NCI-H69 (cell line): ENCODE data around the gene RPS6KA2.
"Not testable (repeated sequence)": the region's sequence is repeated elsewhere in the genome, so short reads cannot be mapped to it uniquely, and the experiment has no call there.

Source experiments
- DNase-seq: peaks from one replicate; lab custom pipeline; 2025; lab: John Stamatoyannopoulos, UW

The RPS6KA2 gene

DNA sequence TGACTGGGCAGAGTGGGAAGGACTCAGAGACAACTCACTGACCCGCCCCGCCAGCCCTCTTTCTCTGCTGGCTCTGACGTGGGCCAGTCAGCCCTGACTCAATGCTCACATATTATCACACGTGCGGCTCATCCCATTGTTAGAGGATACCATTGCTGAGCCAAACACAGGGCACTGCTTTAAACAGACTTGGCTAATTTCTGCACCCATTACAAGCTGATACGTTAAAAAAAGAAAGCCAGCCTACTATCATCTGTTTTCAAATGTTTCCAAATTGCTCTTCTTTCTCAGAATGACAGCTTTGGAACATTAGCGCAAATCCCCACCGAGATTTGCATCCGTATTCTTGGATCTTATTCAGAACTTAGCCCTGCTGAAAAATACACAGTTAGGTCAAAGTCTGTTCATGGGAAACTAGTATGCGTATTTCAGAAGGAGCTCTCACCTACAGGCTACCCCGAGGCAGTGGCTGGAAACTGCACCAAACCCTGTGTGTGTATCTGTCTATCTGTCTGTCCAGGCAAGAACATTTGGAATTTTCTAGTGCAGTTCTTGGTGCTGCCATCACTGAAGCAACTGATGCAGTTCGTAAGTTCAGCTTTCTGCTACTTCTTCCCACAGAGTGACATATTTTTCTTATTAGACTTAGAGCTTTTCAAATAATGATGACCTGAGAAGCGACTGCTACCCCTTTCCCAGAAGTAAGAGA lies 73.3 kb downstream of the RPS6KA2 start:
- no peak for DNase-seq

DNA sequence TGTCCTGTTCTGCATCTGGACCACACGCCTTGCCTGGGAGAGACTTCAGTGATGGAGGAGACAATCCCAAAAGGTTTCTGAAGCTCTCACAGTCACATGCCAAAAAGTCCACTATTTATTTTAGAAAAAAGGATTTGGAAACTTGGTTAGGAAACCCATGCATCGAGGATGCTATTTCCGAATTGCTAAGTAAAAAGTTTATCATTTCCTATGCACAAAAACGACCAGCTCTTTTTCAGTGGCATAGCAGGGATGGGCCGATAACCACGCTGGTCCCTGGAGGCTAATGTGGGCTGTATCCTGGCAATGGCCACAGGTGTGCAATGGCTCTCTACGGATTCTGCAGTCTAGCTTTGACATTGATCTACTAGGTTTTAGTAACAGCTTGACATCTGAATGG lies 74.5 kb downstream of the RPS6KA2 start:
- DNase-seq: no peak

- DNase-seq: no peak
These were observed 75.1 kb downstream of the RPS6KA2 start for GRCh38 chr6:166551754-166552495.

- no peak for DNase-seq
These were observed 80.4 kb downstream of the RPS6KA2 start for GRCh38 chr6:166546653-166547052.

- no peak for DNase-seq
These were observed 81.7 kb downstream of the RPS6KA2 start for GRCh38 chr6:166545156-166546034.

DNA sequence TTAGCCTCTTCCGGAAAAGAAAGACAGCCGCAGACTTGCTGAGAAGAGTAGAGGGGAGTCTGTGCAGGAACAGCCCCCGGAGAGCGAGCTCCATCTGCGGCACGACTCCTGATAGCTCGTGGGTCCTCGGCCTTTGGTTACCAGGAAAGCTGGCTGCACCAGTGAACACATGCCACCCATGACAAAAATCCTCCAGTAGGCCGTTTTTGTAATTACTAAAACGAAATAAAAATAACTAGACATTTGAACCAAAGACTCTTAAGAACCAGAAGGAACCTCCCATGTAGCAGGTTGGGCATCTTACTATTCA lies 82.8 kb downstream of the RPS6KA2 start:
- DNase-seq: no peak

DNA sequence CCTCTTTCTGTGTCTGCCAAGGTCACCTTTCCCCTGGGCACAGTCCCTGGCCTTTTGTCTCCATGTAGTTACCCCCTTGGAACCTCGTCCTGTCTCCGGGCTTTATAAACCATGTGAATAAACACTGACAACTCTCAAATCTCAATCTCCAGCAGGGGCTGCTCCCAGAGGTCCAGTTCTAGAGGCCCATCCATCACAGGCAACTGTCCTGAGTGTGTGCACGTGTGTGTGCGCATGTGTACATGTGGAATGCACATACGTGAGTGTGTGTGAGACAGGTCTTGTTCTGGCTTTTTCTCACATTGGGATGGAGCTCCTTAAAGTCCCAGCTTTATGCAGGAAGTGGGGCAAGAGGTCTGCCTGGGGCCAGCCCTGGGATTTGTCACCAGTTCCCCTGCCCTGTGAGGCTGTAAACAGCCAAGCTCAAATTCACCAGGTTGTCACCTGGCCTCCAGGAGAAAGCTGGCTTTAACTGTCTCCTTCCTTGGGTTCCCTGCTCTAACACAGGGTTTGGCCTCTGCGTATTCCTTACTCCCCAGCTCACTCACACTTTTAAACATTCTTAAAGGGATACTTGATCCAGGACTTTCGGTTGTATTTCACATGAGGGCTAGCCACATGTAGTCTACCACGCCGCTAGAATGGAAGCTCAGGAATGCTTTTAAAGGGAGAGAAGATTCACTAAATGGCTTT lies 83.3 kb downstream of the RPS6KA2 start:
- DNase-seq: no peak

DNA sequence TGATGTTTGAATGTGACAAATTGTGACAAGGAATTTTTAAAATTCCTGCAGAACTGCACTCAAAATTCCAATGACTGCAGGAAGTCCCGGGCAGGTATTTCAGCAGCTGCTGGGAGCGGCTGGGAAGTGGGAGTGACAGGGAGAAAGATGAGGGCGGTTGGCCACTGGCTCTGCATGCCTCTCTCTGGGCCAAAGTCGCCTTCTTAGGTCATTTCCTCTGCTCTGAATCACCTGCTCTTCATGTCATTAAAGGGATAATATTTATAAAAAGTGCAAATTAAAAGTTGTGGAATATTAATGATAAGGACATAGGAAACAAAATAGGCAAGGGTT lies 84.5 kb downstream of the RPS6KA2 start:
- no peak for DNase-seq

DNA sequence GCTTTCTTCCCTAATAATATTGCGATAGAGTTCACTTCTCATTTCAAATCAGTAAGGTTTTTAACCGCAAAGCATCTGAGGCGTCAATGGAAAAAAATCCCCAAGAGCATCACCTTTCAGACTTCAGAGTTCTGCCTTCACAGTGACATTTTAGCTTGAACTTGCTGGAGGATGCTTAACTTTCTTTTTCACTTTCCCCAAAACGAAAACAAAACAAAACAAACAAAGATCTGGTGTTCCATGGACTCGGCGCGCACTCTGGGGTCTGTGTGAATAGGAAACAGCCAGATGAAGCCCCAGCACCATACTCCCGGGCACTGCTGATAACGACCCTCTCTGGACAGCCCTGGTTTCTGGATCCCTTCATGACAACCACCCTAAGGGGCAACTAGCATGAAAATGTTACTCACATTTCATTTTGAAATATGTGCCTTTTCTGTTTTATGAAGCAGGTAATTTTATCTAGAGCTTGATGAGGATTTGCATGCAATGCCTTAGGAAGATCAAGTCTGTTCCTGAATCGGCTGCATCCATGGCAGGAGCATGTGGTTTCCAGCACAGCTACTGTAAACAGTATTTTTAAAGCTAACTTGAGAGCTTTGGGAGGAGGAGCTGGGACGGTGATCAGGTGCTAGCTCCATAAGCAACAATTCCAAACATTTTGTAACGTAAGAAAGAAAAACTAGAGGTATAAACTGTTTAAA lies 85.0 kb downstream of the RPS6KA2 start:
- no peak for DNase-seq

DNA sequence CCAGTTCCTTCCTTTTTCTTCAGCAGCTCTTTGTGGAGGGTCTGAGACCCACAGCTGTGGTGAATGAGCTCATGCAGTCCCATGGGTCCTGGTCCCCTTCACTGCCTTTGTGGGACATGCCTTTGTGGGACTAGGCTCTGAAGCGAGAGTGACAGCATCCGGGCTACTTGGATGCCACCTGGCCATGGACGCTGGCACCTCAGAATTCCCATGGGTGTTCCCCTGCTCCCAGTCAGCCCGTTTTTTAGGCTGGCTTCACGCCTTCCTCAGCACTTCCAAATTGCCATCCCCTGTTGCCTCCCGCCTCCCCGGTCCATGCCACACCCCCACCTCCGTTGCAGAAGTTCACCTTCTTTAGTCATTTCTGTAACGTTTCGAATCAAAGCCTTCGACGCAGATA lies 85.7 kb downstream of the RPS6KA2 start:
- DNase-seq: no peak

DNA sequence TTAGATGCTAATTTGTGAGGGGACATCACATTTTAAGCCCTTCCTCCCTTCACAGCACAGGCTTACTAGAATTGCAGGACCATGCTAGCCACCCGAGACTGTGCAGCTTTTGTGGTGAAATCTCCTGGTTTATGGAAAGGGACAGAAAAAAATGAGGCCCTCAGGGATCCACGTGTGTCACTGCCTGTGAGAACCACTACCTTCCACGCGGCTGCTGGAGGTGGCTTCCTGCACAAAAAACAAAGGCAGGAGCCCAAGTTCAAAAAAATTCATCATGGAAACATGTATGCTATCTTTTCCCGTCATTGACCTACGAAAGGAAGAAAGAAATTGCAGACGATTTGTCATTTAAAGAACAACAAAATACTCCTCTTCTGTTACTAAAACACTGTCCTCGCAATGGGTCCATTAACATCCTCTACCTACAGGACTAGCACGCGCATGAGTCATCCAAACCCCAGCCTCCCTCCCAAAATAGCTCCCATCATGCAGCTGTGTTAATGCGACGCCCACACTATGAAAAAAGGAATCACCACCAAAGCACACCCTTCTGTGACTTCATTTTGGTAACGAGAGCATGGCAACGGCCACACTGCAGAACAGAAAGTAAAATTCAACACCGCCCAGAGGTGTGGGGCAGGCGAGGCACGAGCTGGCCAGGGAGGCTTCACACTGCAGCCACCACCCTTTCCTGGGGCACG lies 86.3 kb downstream of the RPS6KA2 start:
- no peak for DNase-seq

DNA sequence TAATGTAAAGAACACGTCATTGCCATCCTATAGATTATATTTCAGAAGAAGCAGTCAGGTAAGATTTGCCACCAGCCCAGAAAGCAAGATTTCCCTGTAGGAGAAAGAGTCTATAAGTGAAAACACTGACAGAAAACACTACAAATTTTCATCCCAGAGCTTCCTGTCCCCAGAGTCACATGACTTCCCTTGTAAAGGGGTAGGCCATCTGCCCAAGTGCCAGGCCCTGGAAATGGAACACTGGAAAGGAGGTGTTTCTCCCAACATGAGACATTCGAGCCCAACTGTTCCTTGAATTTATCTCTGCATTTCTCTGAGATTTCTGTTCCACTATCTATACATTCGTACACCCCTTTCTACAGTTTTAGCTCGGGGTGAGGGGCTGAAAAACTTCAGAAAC lies 87.5 kb downstream of the RPS6KA2 start:
- no peak for DNase-seq

DNA sequence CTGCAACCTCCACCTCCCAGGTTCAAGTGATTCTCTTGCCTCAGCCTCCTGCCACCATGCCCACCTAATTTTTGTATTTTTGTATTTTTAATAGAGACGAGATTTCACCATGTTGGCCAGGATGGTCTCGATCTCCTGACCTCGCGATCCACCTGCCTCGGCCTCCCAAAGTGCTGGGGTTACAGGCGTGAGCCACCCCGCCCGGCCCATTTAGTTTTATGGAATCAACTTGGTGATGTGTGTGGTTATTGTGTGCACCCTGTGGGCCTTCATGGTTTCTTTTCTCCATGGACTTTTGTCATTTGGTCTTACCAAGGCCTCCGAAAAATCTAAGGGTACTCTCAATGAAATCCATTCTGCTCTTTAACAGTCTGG lies 88.1 kb downstream of the RPS6KA2 start:
- not testable (repeated sequence) for DNase-seq

GRCh38 chr6:166538297-166539010 lies 88.6 kb downstream of the RPS6KA2 start:
- no peak for DNase-seq

GRCh38 chr6:166534658-166535406 lies 92.2 kb downstream of the RPS6KA2 start:
- DNase-seq: no peak

DNA sequence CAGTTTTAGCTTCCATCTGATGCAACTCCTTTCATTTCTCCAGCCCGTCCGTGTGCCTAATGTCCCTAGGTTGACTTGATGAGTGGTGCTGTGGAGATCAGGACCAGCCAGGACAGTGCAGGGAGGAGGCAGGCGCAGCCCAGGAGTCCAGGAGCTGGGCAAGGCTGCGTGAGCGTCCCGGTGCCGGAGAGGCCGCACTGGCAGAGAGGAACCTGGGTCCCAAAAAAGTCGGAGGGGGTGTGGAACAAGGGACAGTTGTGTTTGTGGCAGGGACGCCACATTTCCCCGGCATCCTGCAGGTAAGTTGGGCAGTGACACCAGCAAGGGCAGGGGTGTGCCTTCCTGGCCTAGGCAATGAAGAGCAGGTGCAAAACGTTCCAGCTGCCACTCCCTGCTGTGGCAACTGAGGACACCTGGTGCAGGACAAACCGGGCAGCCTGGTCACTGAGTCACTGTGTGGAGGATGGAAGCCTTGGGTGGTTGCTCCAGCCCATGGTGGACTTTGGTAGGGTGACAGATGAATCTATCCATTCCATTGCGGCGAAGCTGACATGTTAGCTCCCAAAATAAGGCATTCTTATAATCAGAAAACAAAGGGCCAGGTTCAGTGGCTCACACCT lies 93.7 kb downstream of the RPS6KA2 start:
- DNase-seq: no peak

DNA sequence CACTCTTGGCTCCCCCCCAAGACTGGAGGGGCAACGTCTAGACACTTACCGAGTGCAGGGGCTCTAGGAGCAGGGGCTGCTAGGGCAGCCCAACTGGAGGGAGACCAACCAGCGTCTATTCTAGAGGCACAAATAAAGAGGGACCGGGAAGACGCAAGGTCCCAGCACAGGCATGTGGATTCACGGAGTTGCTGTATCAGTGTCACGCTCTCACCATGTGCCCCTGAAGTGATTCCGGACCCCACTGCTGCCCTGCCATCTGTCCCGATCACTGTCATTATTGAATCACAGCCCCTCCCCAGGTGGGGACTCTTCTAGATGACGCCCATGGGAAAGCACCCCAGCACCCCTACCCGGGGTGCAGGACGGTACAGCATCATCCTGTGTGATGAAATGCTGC lies 94.7 kb downstream of the RPS6KA2 start:
- DNase-seq: no peak

GRCh38 chr6:166530211-166531095 lies 96.6 kb downstream of the RPS6KA2 start:
- no peak for DNase-seq
